ENCODE results near the gene UBE2E3. TPM values are rescaled to one million over a fixed set of nuclear protein-coding genes. Genes with fewer than 3 reads are reported as not detected.

UBE2E3 gene
- total RNA-seq, 2 donors from 2014 or later = 94.0 to 155 TPM

DNA sequence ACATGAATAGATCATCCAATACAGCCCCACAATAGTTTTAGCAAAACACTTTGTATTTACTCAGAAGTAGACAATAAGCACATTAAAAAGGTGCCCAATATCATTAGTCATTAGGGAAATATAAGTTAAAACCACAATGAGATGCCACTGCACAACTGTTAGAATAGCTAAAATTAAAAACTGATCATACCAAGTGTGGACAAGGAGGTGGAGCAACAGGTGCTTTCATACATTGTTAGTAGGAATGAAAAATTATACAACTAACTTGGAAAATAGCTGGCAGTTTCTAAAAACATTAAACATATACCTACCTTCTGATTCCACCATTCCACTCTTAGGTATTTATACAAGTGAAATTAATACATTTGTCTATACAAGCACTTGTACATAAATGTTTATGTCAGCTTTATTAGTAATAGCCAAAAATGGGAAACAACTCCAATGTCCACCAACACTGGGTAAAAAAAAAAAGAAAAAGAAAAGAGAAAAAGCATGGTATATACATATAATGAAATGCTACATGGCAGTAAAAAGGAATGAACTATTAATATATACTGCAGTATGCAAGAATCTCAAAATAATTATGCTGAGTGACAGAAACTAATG, 27.6 kb upstream of the UBE2E3 start:
- intact Hi-C loops (cut with DNase I) = no loop called here
- TF ChIP-seq POLR2AphosphoS5 (IDR thresholded peaks at IDR 0.05) (no peak), POLR2A (IDR thresholded peaks at IDR 0.05) (no peak)
- TF ChIP-seq, protein P1, sequence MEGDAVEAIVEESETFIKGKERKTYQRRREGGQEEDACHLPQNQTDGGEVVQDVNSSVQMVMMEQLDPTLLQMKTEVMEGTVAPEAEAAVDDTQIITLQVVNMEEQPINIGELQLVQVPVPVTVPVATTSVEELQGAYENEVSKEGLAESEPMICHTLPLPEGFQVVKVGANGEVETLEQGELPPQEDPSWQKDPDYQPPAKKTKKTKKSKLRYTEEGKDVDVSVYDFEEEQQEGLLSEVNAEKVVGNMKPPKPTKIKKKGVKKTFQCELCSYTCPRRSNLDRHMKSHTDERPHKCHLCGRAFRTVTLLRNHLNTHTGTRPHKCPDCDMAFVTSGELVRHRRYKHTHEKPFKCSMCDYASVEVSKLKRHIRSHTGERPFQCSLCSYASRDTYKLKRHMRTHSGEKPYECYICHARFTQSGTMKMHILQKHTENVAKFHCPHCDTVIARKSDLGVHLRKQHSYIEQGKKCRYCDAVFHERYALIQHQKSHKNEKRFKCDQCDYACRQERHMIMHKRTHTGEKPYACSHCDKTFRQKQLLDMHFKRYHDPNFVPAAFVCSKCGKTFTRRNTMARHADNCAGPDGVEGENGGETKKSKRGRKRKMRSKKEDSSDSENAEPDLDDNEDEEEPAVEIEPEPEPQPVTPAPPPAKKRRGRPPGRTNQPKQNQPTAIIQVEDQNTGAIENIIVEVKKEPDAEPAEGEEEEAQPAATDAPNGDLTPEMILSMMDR (IDR thresholded peaks at IDR 0.05) = no peak
- DNase-seq (ENCODE audit: low spot score) = no peak
- no peak overlapping the region for H3K27ac ChIP-seq
- no peak overlapping the region for H3K4me3 ChIP-seq
- no peaks in the 10 kb centered on the region for H3K4me1 ChIP-seq (replicated peaks)
- no peaks in the 10 kb centered on the region for H3K27me3 ChIP-seq (replicated peaks; ENCODE audit: insufficient read depth)
- no peaks in the 10 kb centered on the region for H3K36me3 ChIP-seq
- H3K9me3 ChIP-seq = no peaks in the 10 kb centered on the region

DNA sequence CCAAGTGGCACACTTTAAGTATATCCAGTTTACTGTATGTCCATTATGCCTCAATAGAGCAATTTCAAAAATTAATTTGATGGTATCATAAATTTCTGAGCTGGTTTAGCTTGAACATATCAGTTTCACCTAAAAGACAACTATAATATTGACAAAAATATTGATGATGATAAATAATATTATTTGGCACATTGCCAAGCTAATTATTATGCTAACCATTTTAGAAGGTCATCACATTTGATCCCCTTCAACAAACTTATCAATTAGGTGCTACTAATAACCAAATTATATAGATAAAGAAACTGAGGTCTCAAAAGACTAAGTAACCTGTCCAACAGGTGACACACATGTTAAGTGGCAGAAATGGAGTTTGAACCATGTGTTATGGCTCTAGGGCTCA, 26.9 kb upstream of the UBE2E3 start:
- Histone ChIP-seq H3K27ac (no peak overlapping the region), H3K27me3 (replicated peaks; ENCODE audit: insufficient read depth) (no peaks in the 10 kb centered on the region), H3K36me3 (no peaks in the 10 kb centered on the region), H3K4me1 (replicated peaks) (no peaks in the 10 kb centered on the region), H3K4me3 (no peak overlapping the region), H3K9me3 (no peaks in the 10 kb centered on the region)
- DNase-seq (ENCODE audit: low spot score) = no peak
- no peak for TF ChIP-seq POLR2A (IDR thresholded peaks at IDR 0.05)
- TF ChIP-seq POLR2AphosphoS5 (IDR thresholded peaks at IDR 0.05) = no peak
- TF ChIP-seq, protein P1 (IDR thresholded peaks at IDR 0.05) = no peak
- intact Hi-C loops (cut with DNase I) = no loop called here

DNA sequence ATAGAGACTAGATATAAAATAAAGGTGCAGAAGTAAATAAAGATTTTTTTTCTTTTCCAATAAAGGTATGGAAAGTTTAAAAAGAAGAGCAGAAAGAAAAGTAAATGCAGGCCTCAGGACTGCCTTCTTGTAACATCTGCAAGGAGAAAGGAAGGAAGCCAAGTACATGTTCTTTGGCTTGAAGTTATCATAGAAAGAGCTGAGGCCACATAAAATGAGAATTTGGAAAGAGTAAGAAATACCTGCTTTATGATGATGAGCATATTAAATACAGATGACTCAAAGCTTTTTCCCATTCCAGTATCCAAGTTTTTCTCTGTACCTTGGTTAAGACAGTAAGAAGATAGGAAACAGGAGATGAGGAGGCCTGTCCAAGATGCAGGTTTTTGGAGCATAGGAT, 25.3 kb upstream of the UBE2E3 start:
- H3K36me3 ChIP-seq = no peaks in the 10 kb centered on the region
- no peaks in the 10 kb centered on the region for H3K9me3 ChIP-seq
- no peaks in the 10 kb centered on the region for H3K27me3 ChIP-seq (replicated peaks; ENCODE audit: insufficient read depth)
- TF ChIP-seq, protein P1 (IDR thresholded peaks at IDR 0.05) = no peak
- TF ChIP-seq POLR2A (IDR thresholded peaks at IDR 0.05) = no peak
- no peak for TF ChIP-seq POLR2AphosphoS5 (IDR thresholded peaks at IDR 0.05)
- no peaks in the 10 kb centered on the region for H3K4me1 ChIP-seq (replicated peaks)
- no peak overlapping the region for H3K27ac ChIP-seq
- no peak overlapping the region for H3K4me3 ChIP-seq
- intact Hi-C loops (cut with DNase I) = no loop called here
- DNase-seq (ENCODE audit: low spot score) = no peak

DNA sequence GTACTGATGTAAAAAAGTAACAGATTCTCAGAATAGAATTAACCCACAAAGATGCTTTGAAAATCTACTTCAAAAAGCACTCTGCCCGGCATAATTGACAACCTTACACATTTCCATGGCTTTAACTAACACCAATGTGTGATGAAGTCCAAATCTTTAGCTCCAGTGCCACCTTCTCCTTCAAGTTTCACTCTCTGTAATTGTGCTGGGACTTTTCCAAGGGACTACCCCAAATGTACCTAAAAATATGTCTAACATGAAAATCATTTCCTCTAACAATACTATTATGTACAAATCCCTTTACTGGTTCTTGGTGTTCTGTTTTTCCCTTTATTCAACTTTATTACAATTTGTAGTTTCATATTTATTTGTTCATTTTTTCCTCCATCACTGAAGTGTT, 20.6 kb upstream of the UBE2E3 start:
- TF ChIP-seq POLR2AphosphoS5 (IDR thresholded peaks at IDR 0.05) (no peak), POLR2A (IDR thresholded peaks at IDR 0.05) (no peak)
- TF ChIP-seq, protein P1 (IDR thresholded peaks at IDR 0.05) = no peak
- WGBS = 90% methylated on average over 1 of the region's 1 CpG
- DNase-seq (ENCODE audit: low spot score) = no peak
- Histone ChIP-seq H3K4me1 (replicated peaks) (no peaks in the 10 kb centered on the region), H3K4me3 (no peak overlapping the region), H3K27ac (no peak overlapping the region), H3K27me3 (replicated peaks; ENCODE audit: insufficient read depth) (no peaks in the 10 kb centered on the region), H3K9me3 (no peaks in the 10 kb centered on the region), H3K36me3 (no peaks in the 10 kb centered on the region)
- intact Hi-C loops (cut with DNase I) = no loop called here

DNA sequence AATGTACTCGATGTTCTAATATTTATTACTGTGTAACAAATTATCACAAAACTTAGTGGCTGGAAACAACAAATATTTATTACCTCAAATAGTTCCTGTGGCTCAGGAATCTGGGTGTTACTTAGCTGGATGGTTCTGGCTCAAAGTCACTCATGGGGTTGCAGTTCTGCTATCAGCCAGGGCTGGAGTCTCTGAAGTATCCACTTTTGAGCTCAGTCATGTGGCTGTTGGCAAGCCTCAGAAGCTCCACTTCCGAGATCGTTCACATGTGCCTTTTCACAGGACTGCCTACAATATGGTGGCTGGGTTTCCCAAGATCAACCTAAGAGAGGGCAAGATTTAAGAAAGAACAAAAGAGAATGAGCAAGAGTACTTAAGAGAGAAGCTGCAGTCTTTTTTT, 19.4 kb upstream of the UBE2E3 start:
- no peak overlapping the region for H3K27ac ChIP-seq
- no peaks in the 10 kb centered on the region for H3K4me1 ChIP-seq (replicated peaks)
- no peak overlapping the region for H3K4me3 ChIP-seq
- no peaks in the 10 kb centered on the region for H3K36me3 ChIP-seq
- TF ChIP-seq POLR2AphosphoS5 (IDR thresholded peaks at IDR 0.05) = no peak
- TF ChIP-seq, protein P1 (IDR thresholded peaks at IDR 0.05) = no peak
- TF ChIP-seq POLR2A (IDR thresholded peaks at IDR 0.05) = no peak
- no peak for DNase-seq (ENCODE audit: low spot score)
- no peaks in the 10 kb centered on the region for H3K27me3 ChIP-seq (replicated peaks; ENCODE audit: insufficient read depth)
- H3K9me3 ChIP-seq = no peaks in the 10 kb centered on the region
- WGBS = 73% methylated on average over 3 of the region's 3 CpGs
- intact Hi-C loops (cut with DNase I) = no loop called here

All from prostate gland (tissue), 2 donors.